GM18520 (cell line): ENCODE measurements around the gene SET.

Experiments used
- ATAC-seq: cut with Tn5 transposase; IDR thresholded peaks from one replicate; pipeline ENCODE4 v1.9.1; 2021; ENCODE audit not compliant: unreplicated experiment

Gene SET

DNA sequence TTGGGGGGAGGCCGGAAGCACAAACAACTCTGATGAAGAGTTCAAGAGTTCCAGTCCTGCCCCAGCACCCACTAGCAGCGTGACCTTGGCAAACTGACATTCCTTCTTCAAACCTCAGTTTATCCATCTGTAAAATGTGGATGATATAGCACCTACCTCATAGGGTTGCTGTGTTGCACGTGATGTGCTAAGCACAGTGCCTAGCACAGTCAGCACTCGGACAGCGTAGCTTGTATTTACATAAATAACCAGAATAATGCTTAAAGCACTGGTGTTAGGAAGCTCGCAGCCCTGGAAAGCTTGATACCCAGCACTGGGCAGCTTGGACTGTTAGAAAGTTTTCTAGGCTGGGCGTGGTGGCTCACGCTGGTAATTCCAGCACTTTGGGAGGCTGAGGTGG lies 18.4 kb downstream of the SET start:
- no peak for ATAC-seq

DNA sequence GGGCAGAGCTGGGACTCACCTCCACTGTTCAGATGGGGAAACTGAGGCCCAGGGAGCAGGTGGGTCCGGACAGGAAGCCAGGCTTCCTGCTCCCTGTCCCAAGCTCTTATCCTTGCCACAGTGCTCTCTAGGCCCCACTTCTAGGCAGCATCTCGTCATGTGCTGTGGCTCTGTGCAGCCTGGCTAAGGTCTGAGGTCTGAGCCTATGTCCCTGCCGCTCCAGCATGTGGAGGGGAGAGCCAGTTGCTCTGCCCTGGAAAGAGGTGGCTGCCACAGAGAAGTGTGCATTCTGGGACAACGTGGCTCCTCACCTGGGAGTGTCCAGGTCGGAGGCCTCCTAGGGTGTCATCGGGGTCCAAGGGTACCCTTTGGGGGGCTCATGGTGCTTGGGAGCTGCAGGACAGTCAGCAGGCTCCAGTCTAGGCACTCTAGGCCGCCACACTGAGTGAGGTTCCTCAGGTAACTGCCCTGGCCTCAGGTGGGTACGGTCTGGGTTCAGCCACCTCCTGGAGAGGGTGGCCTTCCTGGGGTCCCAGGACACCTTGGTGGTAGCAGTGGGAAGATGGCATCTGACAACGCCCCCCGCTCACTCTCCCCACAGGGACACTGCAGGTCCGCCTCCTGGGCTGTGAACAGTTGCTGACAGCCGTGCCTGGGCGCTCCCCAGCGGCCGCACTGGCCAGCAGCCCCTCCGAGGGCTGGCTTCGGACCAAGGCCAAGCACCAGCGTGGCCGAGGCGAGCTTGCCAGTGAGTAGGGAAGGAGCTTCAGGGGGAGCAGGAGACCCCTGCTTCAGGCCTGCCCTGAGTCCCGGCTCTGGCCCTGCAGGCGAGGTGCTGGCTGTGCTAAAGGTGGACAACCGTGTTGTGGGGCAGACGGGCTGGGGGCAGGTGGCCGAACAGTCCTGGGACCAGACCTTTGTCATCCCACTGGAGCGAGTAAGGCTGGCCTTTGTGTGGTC lies 23.7 kb downstream of the SET start:
- no peak for ATAC-seq

GRCh38 chr9:128713411-128713780 lies 24.4 kb downstream of the SET start:
- no peak for ATAC-seq

GRCh38 chr9:128713941-128714573 lies 25.0 kb downstream of the SET start:
- no peak for ATAC-seq

DNA sequence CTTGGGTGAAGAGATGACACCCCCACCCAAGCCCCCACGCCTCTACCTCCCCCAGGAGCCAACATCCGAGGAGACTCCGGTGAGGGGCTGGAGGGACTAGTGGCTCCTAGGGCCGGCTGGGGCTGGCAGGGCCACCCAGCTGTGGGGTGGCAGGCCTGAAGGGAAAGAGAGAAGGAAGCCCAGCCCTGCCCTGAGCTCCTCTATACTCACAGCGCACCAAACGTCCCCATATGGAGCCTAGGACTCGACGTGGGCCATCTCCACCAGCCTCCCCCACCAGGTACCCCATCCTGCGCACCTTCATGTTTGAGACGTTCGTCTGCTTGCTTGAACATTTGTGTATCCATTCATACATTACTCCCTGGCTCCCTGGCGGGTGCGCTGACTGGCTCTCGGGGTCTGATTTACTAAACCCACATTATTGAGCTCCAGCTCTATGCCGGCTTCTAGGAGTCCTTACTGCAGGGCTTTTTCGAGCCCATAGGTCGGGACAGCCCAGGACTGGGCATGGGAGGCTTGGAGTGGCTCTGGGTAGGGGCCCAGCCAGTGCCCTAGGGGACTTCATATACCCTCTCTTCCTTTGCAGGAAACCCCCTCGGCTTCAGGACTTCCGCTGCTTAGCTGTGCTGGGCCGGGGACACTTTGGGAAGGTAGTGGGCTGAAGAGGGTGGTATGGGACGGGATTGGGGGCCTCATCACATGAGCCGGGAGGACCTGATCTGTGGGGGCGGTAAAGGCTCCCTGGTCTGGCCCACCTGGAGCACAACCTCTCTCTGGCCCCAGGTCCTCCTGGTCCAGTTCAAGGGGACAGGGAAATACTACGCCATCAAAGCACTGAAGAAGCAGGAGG lies 25.8 kb downstream of the SET start:
- no peak for ATAC-seq

DNA sequence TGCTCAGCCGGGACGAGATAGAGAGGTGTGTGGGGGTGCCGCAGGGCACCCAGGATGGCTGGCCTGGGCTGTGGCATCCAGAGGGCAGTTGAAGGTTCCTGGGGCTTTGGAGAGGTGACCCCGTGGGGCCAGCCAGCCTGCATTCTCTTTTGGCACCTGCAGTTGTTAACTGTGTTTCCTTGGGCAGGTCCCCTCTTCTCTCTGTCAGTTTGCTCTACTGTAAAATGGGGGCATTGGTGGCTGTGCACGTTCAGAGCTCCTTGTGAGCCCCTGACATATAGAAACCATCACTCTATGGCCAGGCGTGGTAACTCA lies 26.4 kb downstream of the SET start:
- no peak for ATAC-seq

- ATAC-seq, result no peak
Observed at GRCh38 chr9:128716581-128717254, 27.7 kb downstream of the SET start.

DNA sequence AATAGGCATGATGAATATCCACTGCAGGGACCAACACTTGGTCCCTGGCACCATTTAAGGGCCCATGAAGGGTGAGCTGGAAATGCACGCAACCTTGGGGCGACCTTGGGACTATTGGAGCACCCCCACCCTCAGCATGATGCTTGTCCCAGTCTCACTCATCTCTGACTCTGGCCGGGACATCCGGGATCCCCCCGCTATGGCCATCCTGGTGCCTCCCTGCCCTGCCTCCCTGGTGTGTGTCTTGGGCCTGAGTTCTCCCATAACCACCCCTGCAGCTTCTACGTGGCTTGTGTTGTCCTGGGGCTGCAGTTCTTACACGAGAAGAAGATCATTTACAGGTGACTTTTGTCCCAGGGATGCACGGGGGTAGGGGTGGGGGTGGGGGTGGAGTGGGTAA lies 29.0 kb downstream of the SET start:
- ATAC-seq, result no peak

GRCh38 chr9:128718475-128718874 lies 29.5 kb downstream of the SET start:
- no peak for ATAC-seq

- ATAC-seq, result no peak
Observed at GRCh38 chr9:128719919-128720605, 31.0 kb downstream of the SET start.

- no peak for ATAC-seq
Observed at GRCh38 chr9:128720841-128721486, 31.9 kb downstream of the SET start.

DNA sequence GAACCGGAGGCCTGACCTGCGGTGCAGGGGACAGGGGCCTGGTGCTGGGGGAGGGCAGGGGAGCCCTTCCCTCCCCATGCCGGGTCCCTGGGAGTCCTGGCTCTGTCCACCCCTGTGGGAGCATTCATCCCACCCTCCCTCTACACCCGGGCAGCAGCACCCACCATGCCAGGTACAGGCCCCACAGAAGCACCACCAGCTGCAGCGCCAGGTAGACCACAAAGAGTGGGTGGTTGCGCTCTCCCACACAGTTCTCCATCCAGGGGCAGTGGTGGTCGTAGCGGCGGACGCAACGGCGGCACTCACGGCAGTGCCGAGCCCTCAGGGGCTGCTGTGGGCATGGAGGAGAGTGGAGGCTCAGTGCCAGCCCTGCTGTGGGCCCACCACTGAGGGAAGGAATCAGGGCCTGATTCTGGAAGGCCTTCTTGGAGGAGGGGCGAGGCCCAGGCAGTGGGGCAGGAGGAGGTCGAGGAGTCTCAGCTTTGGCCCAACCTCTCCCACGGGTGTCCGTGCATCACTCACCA lies 32.5 kb downstream of the SET start:
- no peak for ATAC-seq

GRCh38 chr9:128722380-128723351 lies 33.6 kb downstream of the SET start:
- no peak for ATAC-seq

GRCh38 chr9:128723352-128723865 lies 34.4 kb downstream of the SET start:
- ATAC-seq, result no peak

DNA sequence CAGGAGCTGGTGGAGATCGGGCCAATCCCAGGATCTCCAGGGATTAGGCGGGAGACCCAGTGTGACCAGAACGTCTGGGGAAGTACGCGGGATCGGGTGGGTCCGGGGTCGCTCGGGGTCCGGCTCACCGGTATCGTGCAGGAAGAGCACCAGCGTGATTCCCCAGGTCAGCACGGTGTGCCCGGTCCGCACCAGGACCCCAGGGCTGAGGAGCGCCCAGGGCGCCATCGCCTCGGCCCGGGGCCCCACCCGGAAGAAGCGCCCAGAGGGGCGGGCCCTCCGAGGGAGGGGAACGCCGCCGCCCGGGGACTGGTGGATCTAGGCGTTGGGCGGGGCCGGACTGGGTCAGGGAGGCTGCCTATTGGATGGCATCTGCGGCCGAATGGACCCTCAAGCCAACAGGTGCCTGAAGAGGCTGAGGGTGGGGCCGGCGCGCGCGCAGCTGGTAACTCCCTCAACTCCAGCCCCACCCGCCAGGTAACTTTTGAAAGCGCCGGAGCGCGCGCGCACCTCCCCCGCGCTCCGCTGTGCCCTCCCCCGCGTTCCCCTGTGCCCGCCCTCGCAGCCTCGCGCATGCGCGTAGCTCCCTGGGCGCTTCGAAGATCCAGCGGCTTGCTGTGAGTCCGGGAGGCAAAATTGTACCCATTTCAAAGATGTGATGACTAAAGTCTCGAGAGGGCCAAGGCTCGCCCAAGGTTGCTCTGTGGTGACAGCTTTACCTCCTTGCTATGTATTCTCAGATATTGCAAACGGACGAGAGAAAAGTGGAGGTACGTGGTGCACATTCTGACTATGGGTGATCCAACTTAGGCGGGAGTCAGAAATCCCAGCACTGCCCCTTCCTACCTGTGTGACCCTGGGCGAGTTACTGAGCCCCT lies 35.1 kb downstream of the SET start, which contains the start of gene ZDHHC12:
Gene ZDHHC12, minus strand, starts transcription at position 262 of the 878 bp plus-strand sequence. Its CDS starts 34 bp downstream, at position 228.
- ATAC-seq, result peak; percentile 95

GRCh38 chr9:128724744-128725211 lies 35.8 kb downstream of the SET start:
- ATAC-seq, result no peak

GRCh38 chr9:128727640-128728248 lies 38.7 kb downstream of the SET start:
- no peak for ATAC-seq
